Fibroblast of skin of left quadriceps (primary cell): ENCODE data around the gene DAG1.
A peak's percentile ranks its signal among the peaks of the same experiment; 100 is the strongest.

Experiments used
- DNase-seq, 2 experiments: peaks; one replicate each; pipeline ENCODE4 v3.0.0-alpha.2; 2013; ENCODE audit warnings: low read depth in 2 of 2

The DAG1 gene

GRCh38 chr3:49518016-49518415 lies 47.9 kb downstream of the DAG1 start:
- DNase-seq = no peak

- no peak for DNase-seq
Observed at GRCh38 chr3:49518441-49518840, 48.4 kb downstream of the DAG1 start.

GRCh38 chr3:49519296-49519695 lies 49.2 kb downstream of the DAG1 start:
- DNase-seq = no peak

- DNase-seq = no peak
Observed at GRCh38 chr3:49519916-49520385, 49.9 kb downstream of the DAG1 start.

- DNase-seq = no peak
Observed at GRCh38 chr3:49523756-49524747, 54.0 kb downstream of the DAG1 start.

GRCh38 chr3:49529567-49529966 lies 59.5 kb downstream of the DAG1 start:
- no peak for DNase-seq

GRCh38 chr3:49530231-49530630 lies 60.2 kb downstream of the DAG1 start:
- no peak for DNase-seq

GRCh38 chr3:49530701-49531100 lies 60.6 kb downstream of the DAG1 start:
- no peak for DNase-seq

GRCh38 chr3:49531218-49531617 lies 61.2 kb downstream of the DAG1 start:
- DNase-seq = no peak

GRCh38 chr3:49531715-49532114 lies 61.6 kb downstream of the DAG1 start:
- no peak for DNase-seq

GRCh38 chr3:49533031-49533430 lies 63.0 kb downstream of the DAG1 start:
- DNase-seq = no peak

- DNase-seq = no peak
Observed at GRCh38 chr3:49533786-49534519, 63.9 kb downstream of the DAG1 start.

- DNase-seq = no peak
Observed at GRCh38 chr3:49534581-49535441, 64.7 kb downstream of the DAG1 start.

- no peak for DNase-seq
Observed at GRCh38 chr3:49535971-49536874, 66.2 kb downstream of the DAG1 start.

- DNase-seq = no peak
Observed at GRCh38 chr3:49536875-49537533, 66.9 kb downstream of the DAG1 start.

GRCh38 chr3:49539659-49540560 lies 69.8 kb downstream of the DAG1 start:
- peak; percentile 80 for DNase-seq

- no peak for DNase-seq
Observed at GRCh38 chr3:49552087-49552486, 82.0 kb downstream of the DAG1 start.

GRCh38 chr3:49553324-49553691 lies 83.2 kb downstream of the DAG1 start:
- peak; percentile 15 to 20 for DNase-seq
